ENCODE measurements around the gene MEG3. TPM values are rescaled to one million over a fixed set of nuclear protein-coding genes. Genes with fewer than 3 reads are reported as not detected.

The MEG3 gene
- total and polyA plus RNA-seq, 9 of the 15 experiments (the other 6 are each of a cell fraction or from before 2014, with no cell fraction given): 0.10 to 5.3 (median 1.0) TPM; not detected in 1

DNA sequence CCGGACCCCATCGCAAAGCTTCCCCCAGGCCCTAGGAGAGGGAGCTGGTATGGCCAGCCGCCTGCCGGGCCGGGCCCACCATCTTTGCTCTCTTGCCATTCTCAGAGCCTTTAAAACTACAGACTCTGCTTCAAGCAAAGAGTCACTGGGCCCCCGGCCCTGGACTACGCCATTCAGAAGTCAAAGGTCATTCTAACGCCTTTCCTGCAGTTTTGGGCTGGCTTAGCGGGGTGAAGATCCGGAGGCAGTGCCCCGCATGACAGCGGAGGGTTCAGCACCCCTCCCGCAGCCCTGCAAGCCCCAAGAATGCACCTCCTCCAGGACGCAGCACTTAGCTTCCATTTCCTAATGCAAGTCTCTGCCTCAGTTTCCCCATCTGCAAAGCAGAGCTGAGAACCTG, 38.3 kb upstream of the MEG3 start:
- Histone ChIP-seq H3K36me3 (ENCODE audit: control insufficient read depth, insufficient read depth, low read length) (no peaks in the 10 kb centered on the region), H3K4me2 (ENCODE audit: insufficient read depth, low read length) (no peak overlapping the region), H3K9me1 (ENCODE audit: control insufficient read depth, insufficient read depth, low read length) (no peaks in the 10 kb centered on the region), H3K27me3 (ENCODE audit: control insufficient read depth in 2 of 2, insufficient read depth in 2 of 2, low read length in 2 of 2) (no peaks in the 10 kb centered on the region), H2AFZ (ENCODE audit: low read depth, low read length) (no peak overlapping the region), H3K4me1 (replicated peaks in 1 of 2; ENCODE audit: control insufficient read depth in 2 of 2, insufficient read depth in 2 of 2, low read length in 2 of 2) (peaks cover 39 to 53% of the 10 kb centered on the region in 2 experiments), H3K9me3 (replicated peaks; ENCODE audit: control insufficient read depth, insufficient read depth, low read depth, low read length) (no peaks in the 10 kb centered on the region), H3K79me2 (ENCODE audit: control insufficient read depth, insufficient read depth, low read length) (no peaks in the 10 kb centered on the region), H3K9ac (ENCODE audit: insufficient read depth in 1 of 2, low read depth in 2 of 2, low read length in 2 of 2) (no peak overlapping the region), H3K4me3 (no peak overlapping the region), H4K20me1 (replicated peaks; ENCODE audit: control insufficient read depth, insufficient read depth, low read length) (no peaks in the 10 kb centered on the region), H3K27ac (ENCODE audit: extremely low read depth, low read depth, low read length) (no peak overlapping the region)
- in situ Hi-C loops (cut with MboI) (no loop called here), intact Hi-C loops (cut with micrococcal nuclease) (no loop called here)
- ChIA-PET POLR2A (interaction anchor here (0.6 to 0.8 kb wide), 2 partner anchors 10 to 84 kb away, joined by 3 to 4 read pairs; no protein-coding TSS in a partner anchor), CTCF (ENCODE audit: low intra/inter-chr PET ratio) (no interaction called here)
- 81% methylated on average over 8 of the region's 14 CpGs for WGBS (ENCODE audit: insufficient coverage, low coverage, missing lambda C conversion rate)
- FAIRE-seq (no peak), ATAC-seq (no peak), DNase-seq (ENCODE audit: extremely low read depth in 1 of 4, low spot score in 3 of 4) (no peak)
- TF ChIP-seq NCOA4 (IDR thresholded peaks at IDR 0.05; ENCODE audit: partially characterized antibody): no peak
- TF ChIP-seq, protein P1, sequence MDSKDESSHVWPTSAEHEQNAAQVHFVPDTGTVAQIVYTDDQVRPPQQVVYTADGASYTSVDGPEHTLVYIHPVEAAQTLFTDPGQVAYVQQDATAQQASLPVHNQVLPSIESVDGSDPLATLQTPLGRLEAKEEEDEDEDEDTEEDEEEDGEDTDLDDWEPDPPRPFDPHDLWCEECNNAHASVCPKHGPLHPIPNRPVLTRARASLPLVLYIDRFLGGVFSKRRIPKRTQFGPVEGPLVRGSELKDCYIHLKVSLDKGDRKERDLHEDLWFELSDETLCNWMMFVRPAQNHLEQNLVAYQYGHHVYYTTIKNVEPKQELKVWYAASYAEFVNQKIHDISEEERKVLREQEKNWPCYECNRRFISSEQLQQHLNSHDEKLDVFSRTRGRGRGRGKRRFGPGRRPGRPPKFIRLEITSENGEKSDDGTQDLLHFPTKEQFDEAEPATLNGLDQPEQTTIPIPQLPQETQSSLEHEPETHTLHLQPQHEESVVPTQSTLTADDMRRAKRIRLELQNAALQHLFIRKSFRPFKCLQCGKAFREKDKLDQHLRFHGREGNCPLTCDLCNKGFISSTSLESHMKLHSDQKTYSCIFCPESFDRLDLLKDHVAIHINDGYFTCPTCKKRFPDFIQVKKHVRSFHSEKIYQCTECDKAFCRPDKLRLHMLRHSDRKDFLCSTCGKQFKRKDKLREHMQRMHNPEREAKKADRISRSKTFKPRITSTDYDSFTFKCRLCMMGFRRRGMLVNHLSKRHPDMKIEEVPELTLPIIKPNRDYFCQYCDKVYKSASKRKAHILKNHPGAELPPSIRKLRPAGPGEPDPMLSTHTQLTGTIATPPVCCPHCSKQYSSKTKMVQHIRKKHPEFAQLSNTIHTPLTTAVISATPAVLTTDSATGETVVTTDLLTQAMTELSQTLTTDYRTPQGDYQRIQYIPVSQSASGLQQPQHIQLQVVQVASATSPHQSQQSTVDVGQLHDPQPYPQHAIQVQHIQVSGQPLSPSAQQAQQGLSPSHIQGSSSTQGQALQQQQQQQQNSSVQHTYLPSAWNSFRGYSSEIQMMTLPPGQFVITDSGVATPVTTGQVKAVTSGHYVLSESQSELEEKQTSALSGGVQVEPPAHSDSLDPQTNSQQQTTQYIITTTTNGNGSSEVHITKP (IDR thresholded peaks at IDR 0.05; ENCODE audit: partially characterized antibody): peak; percentile 26
- TF ChIP-seq, protein P2, sequence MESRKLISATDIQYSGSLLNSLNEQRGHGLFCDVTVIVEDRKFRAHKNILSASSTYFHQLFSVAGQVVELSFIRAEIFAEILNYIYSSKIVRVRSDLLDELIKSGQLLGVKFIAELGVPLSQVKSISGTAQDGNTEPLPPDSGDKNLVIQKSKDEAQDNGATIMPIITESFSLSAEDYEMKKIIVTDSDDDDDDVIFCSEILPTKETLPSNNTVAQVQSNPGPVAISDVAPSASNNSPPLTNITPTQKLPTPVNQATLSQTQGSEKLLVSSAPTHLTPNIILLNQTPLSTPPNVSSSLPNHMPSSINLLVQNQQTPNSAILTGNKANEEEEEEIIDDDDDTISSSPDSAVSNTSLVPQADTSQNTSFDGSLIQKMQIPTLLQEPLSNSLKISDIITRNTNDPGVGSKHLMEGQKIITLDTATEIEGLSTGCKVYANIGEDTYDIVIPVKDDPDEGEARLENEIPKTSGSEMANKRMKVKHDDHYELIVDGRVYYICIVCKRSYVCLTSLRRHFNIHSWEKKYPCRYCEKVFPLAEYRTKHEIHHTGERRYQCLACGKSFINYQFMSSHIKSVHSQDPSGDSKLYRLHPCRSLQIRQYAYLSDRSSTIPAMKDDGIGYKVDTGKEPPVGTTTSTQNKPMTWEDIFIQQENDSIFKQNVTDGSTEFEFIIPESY (CRISPR knock-in tag; IDR thresholded peaks at IDR 0.05): peak; percentile 51; the same call in 1 of the 2 replicates
- BruUV-seq (replicated peaks): no TSS peak

All from K562 (cell line).